ENCODE data around the gene LCK. TPM values are rescaled to one million over a fixed set of nuclear protein-coding genes. Genes with fewer than 3 reads are reported as not detected.

The LCK gene
- total and polyA plus RNA-seq, 2 of the 8 experiments (the other 6 are each of a cell fraction or from before 2014, with no cell fraction given) = 75.3 to 122 TPM

- H4K5ac ChIP-seq (ENCODE audit: insufficient read length, low read depth, low read length) = no peak overlapping the region
- no peak overlapping the region for H3K23ac ChIP-seq (ENCODE audit: insufficient read length)
- no peak overlapping the region for H4K8ac ChIP-seq (ENCODE audit: extremely low read depth, insufficient read depth, low read length)
- H3K27me3 ChIP-seq (replicated peaks in 1 of 4; ENCODE audit: control insufficient read depth in 3 of 4, extremely low read depth in 1 of 4, insufficient read depth in 3 of 4, low read length in 3 of 4) = no peaks in the 10 kb centered on the region
- no peak overlapping the region for H3K27ac ChIP-seq (ENCODE audit: low read depth, low read length)
- H3K23me2 ChIP-seq (ENCODE audit: low read depth, low read length) = no peaks in the 10 kb centered on the region
- H3K36me3 ChIP-seq (ENCODE audit: control insufficient read depth in 2 of 4, insufficient read depth in 4 of 4, low read length in 3 of 4) = peaks cover 5 to 32% (median 18%) of the 10 kb centered on the region in 4 experiments; a peak in 7 of 8 replicates
- no peak overlapping the region for H2BK120ac ChIP-seq (replicated peaks; ENCODE audit: low read depth, low read length)
- H3K4me3 ChIP-seq (ENCODE audit: extremely low read depth in 1 of 4, insufficient read depth in 2 of 4, low read depth in 3 of 4, low read length in 4 of 4) = no peak overlapping the region
- H2BK5ac ChIP-seq (ENCODE audit: low read depth, low read length) = no peak overlapping the region
- H2BK20ac ChIP-seq (ENCODE audit: low read length) = no peak overlapping the region
- H3K18ac ChIP-seq (ENCODE audit: extremely low read depth, low read length) = no peak overlapping the region
- POLR2A ChIA-PET (ENCODE audit: partially characterized antibody) = interaction anchor here (0.8 to 2.1 kb wide), 7 partner anchors 8 to 104 kb away, joined by 3 to 5 read pairs (median 4); partner anchors contain the start of genes CCDC28B, HDAC1 and MARCKSL1
- no peak overlapping the region for H3K56ac ChIP-seq (replicated peaks; ENCODE audit: insufficient read length, low read depth, low read length)
- no peak overlapping the region for H3K4ac ChIP-seq (replicated peaks; ENCODE audit: insufficient read length, low read depth, low read length)
- DNase-seq (ENCODE audit: low read depth in 1 of 2, low spot score in 2 of 2) (no peak), FAIRE-seq (no peak)
- CTCF ChIA-PET (ENCODE audit: partially characterized antibody) = interaction anchor here (0.7 to 3.3 kb wide), 8 partner anchors 9 to 104 kb away, joined by 3 to 16 read pairs (median 4); partner anchors contain the start of genes CCDC28B and FAM167B
- H3K79me2 ChIP-seq (ENCODE audit: control insufficient read depth in 1 of 2, insufficient read depth in 2 of 2, low read length in 2 of 2) = peaks cover 0 to 42% of the 10 kb centered on the region in 2 experiments; a peak in 2 of 4 replicates
- H2AK5ac ChIP-seq (ENCODE audit: low read depth, low read length) = no peak overlapping the region
- no peak overlapping the region for H2AFZ ChIP-seq (ENCODE audit: low read length)
- 93% methylated on average over 3 of the region's 3 CpGs; no CpG with 5 or more reads in 1 of the 2 experiments for WGBS, 2 experiments (ENCODE audit: extremely low coverage in 1 of 2, insufficient coverage in 1 of 2, insufficient read length in 1 of 2, insufficient replicate concordance in 2 of 2, low coverage in 1 of 2, low lambda C conversion rate in 2 of 2, missing lambda C conversion rate in 1 of 2)
- H2BK15ac ChIP-seq (ENCODE audit: low read length) = no peak overlapping the region
- no peak overlapping the region for H3K4me2 ChIP-seq (ENCODE audit: insufficient read depth in 1 of 2, low read depth in 2 of 2, low read length in 2 of 2)
- no peaks in the 10 kb centered on the region for H3K4me1 ChIP-seq (replicated peaks in 1 of 4; ENCODE audit: control insufficient read depth in 3 of 4, insufficient read depth in 4 of 4, low read length in 3 of 4)
- H3K79me1 ChIP-seq (ENCODE audit: low read depth, low read length) = peaks cover 3% of the 10 kb centered on the region
- no peaks in the 10 kb centered on the region for H3K9me3 ChIP-seq (ENCODE audit: insufficient read depth in 2 of 2, low read depth in 1 of 2, low read length in 1 of 2)
- no peak overlapping the region for H2BK12ac ChIP-seq (ENCODE audit: low read depth, low read length)
- H4K20me1 ChIP-seq (replicated peaks in 1 of 2; ENCODE audit: control insufficient read depth in 1 of 2, insufficient read depth in 2 of 2, low read length in 2 of 2) = peaks cover 0 to 8% of the 10 kb centered on the region in 2 experiments
- H3K14ac ChIP-seq (ENCODE audit: insufficient read length) = no peak overlapping the region
- H4K91ac ChIP-seq (replicated peaks; ENCODE audit: insufficient read length, low read length) = no peak overlapping the region
- no peak overlapping the region for H3K9ac ChIP-seq (replicated peaks in 1 of 4; ENCODE audit: extremely low read depth in 1 of 4, low read depth in 3 of 4, low read length in 3 of 4)
- TF ChIP-seq TAF1 (IDR thresholded peaks at IDR 0.05; ENCODE audit: low read depth, low read length) (no peak), SAP30 (IDR thresholded peaks at IDR 0.05; ENCODE audit: insufficient read depth, insufficient replicate concordance, low read length) (no peak), TBP (IDR thresholded peaks at IDR 0.05; ENCODE audit: low read depth, low read length) (no peak), ATF3 (IDR thresholded peaks at IDR 0.05; ENCODE audit: insufficient read depth, low read depth, low read length) (no peak), HDAC6 (IDR thresholded peaks at IDR 0.05; ENCODE audit: low read depth, low read length) (no peak), SIX5 (IDR thresholded peaks at IDR 0.05; ENCODE audit: low read depth, low read length) (no peak)
Measured at GRCh38 chr1:32303997-32304622, 53.0 kb downstream of the LCK start.
